SH-SY5Y (cell line): ENCODE measurements around the gene EPHB2.

ENCODE experiments used
- GATA2 ChIP-seq: IDR thresholded peaks from 2 replicates; pipeline ENCODE4 v1.6.1; 2011; ENCODE audit warnings: mild to moderate bottlenecking, low read depth, low read length
- GATA3 ChIP-seq: IDR thresholded peaks from 2 replicates; pipeline ENCODE4 v1.6.1; 2011; ENCODE audit warnings: low read depth, mild to moderate bottlenecking, low read length, moderate library complexity

GRCh38 chr1:22754106-22754768 lies 43.6 kb downstream of the EPHB2 start:
- TF ChIP-seq GATA2 (no peak), GATA3 (no peak)
